Kidney glomerular epithelial cell (primary cell): Measurements from ENCODE around the gene CPNE7.
"Not testable (repeated sequence)": the region's sequence is repeated elsewhere in the genome, so short reads cannot be mapped to it uniquely, and the experiment has no call there.

Source experiments
- DNase-seq: peaks from one replicate; lab custom pipeline; 2025; lab: John Stamatoyannopoulos, UW

CPNE7 gene

GRCh38 chr16:89583197-89583894, 7.8 kb downstream of the CPNE7 start:
- DNase-seq: no peak

- no peak for DNase-seq
Observed at GRCh38 chr16:89583895-89584644, 8.5 kb downstream of the CPNE7 start.

GRCh38 chr16:89584768-89585549, 9.4 kb downstream of the CPNE7 start:
- DNase-seq: no peak

- DNase-seq: no peak
Observed at GRCh38 chr16:89586218-89586617, 10.7 kb downstream of the CPNE7 start.

- no peak for DNase-seq
Observed at GRCh38 chr16:89586853-89587252, 11.3 kb downstream of the CPNE7 start.

GRCh38 chr16:89587676-89588075, 12.1 kb downstream of the CPNE7 start:
- not testable (repeated sequence) for DNase-seq

- DNase-seq: no peak
Observed at GRCh38 chr16:89588413-89589109, 13.0 kb downstream of the CPNE7 start.

GRCh38 chr16:89589241-89589926, 13.8 kb downstream of the CPNE7 start:
- DNase-seq: no peak

- no peak for DNase-seq
Observed at GRCh38 chr16:89593841-89594240, 18.3 kb downstream of the CPNE7 start.

- no peak for DNase-seq
Observed at GRCh38 chr16:89595330-89596060, 19.9 kb downstream of the CPNE7 start.

- DNase-seq: no peak
Observed at GRCh38 chr16:89596061-89596689, 20.6 kb downstream of the CPNE7 start.

GRCh38 chr16:89596957-89597649, 21.5 kb downstream of the CPNE7 start:
- no peak for DNase-seq

- no peak for DNase-seq
Observed at GRCh38 chr16:89598199-89598598, 22.6 kb downstream of the CPNE7 start.

- DNase-seq: no peak
Observed at GRCh38 chr16:89599451-89599858, 23.9 kb downstream of the CPNE7 start.

- no peak for DNase-seq
Observed at GRCh38 chr16:89599902-89600301, 24.3 kb downstream of the CPNE7 start.

GRCh38 chr16:89600427-89600826, 24.9 kb downstream of the CPNE7 start:
- no peak for DNase-seq

GRCh38 chr16:89600956-89601355, 25.4 kb downstream of the CPNE7 start:
- no peak for DNase-seq

- DNase-seq: no peak
Observed at GRCh38 chr16:89601906-89602272, 26.3 kb downstream of the CPNE7 start.

GRCh38 chr16:89602273-89602951, 26.9 kb downstream of the CPNE7 start:
- peak; percentile 100 for DNase-seq
